ENCODE results near the gene PCDHGA1. TPM values are rescaled to one million over a fixed set of nuclear protein-coding genes. Genes with fewer than 3 reads are reported as not detected.
"Not testable (repeated sequence)": the region's sequence is repeated elsewhere in the genome, so short reads cannot be mapped to it uniquely, and the experiment has no call there.

The PCDHGA1 gene
- 1.8 and 1.9 TPM in 2 replicates for polyA plus RNA-seq (2011; rRNA removed)
- 1.4 and 1.8 TPM in 2 replicates for polyA minus RNA-seq (2011; rRNA and poly(A)+ RNA removed)

DNA sequence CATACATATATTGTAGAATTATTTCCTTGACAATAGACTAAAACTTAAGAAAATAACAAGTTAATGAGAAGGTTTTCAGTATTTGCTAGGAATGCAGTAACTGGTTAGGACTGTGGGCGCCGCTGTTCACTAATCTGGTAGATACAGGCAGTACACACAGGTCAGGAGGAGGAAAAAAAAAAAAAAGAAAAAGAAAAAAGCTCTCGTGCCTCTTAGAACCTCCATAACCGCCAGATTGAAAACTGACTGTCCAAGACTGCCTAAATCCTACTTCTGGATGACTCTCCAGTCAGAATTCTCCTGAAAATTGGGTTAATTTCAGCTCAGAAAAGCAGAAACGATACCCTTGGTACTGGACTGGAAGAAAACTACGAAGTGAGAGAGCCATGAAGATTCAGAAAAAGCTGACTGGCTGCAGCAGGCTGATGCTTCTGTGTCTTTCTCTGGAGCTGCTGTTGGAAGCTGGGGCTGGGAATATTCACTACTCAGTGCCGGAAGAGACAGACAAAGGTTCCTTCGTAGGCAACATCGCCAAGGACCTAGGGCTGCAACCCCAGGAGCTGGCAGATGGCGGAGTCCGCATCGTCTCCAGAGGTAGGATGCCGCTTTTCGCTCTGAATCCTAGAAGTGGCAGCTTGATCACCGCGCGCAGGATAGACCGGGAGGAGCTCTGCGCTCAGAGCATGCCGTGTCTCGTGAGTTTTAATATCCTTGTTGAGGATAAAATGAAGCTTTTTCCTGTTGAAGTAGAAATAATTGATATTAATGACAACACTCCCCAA lies at the start of gene PCDHGA1:
Gene PCDHGA1 (plus strand): TSS at position 216 of the 782 bp plus-strand sequence.
- POLR2A ChIA-PET: interaction anchor here (0.6 to 0.7 kb wide), 2 partner anchors 10 to 227 kb away, joined by 3 to 14 read pairs; partner anchors contain the start of gene TAF7
- TF ChIP-seq, protein P1, sequence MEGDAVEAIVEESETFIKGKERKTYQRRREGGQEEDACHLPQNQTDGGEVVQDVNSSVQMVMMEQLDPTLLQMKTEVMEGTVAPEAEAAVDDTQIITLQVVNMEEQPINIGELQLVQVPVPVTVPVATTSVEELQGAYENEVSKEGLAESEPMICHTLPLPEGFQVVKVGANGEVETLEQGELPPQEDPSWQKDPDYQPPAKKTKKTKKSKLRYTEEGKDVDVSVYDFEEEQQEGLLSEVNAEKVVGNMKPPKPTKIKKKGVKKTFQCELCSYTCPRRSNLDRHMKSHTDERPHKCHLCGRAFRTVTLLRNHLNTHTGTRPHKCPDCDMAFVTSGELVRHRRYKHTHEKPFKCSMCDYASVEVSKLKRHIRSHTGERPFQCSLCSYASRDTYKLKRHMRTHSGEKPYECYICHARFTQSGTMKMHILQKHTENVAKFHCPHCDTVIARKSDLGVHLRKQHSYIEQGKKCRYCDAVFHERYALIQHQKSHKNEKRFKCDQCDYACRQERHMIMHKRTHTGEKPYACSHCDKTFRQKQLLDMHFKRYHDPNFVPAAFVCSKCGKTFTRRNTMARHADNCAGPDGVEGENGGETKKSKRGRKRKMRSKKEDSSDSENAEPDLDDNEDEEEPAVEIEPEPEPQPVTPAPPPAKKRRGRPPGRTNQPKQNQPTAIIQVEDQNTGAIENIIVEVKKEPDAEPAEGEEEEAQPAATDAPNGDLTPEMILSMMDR (IDR thresholded peaks at IDR 0.05; ENCODE audit: insufficient read depth, low read depth, low read length): peak; percentile 75
- Histone ChIP-seq H3K36me3 (ENCODE audit: control insufficient read depth, insufficient read depth, low read length) (no peaks in the 10 kb centered on the region), H3K27me3 (ENCODE audit: control insufficient read depth, insufficient read depth, low read length) (peaks cover 5% of the 10 kb centered on the region; the same call in 1 of the 2 replicates), H3K4me3 (ENCODE audit: low read depth, low read length) (peak within 1 kb of the TSS; percentile 44)
- no peak for DNase-seq (ENCODE audit: low read depth)
- CTCF ChIA-PET: interaction anchor here (0.6 to 11.7 kb wide), 18 partner anchors 8 to 236 kb away, joined by 3 to 85 read pairs (median 7); partner anchors contain the start of genes PCDHB6, PCDHGA10, PCDHGA2 and PCDHGA3

DNA sequence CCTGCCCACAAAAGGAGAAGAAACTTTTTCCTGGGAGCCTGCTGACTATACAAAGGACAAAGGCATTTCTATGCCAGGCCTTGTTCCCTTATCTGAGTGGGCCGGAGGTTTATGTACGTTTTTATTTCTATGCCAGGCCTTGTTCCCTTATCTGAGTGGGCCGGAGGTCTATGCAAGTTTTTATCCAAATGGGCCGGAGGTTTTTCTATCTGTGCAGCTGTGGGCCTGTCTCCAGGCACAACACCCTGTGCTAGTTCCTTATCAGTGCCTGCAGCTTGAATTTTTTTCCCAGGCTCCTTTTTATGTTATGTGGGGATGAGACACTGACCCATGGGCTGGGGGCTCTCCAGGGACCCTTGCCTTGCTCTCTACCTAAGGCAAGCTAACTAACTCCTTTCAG lies 31.9 kb upstream of the PCDHGA1 start:
- TF ChIP-seq, protein P1 (IDR thresholded peaks at IDR 0.05; ENCODE audit: insufficient read depth, low read depth, low read length): no peak
- ChIA-PET CTCF (no interaction called here), POLR2A (no interaction called here)
- DNase-seq (ENCODE audit: low read depth): no peak
- no peaks in the 10 kb centered on the region for H3K27me3 ChIP-seq (ENCODE audit: control insufficient read depth, insufficient read depth, low read length)
- H3K4me3 ChIP-seq (ENCODE audit: low read depth, low read length): no peak overlapping the region
- no peaks in the 10 kb centered on the region for H3K36me3 ChIP-seq (ENCODE audit: control insufficient read depth, insufficient read depth, low read length)

DNA sequence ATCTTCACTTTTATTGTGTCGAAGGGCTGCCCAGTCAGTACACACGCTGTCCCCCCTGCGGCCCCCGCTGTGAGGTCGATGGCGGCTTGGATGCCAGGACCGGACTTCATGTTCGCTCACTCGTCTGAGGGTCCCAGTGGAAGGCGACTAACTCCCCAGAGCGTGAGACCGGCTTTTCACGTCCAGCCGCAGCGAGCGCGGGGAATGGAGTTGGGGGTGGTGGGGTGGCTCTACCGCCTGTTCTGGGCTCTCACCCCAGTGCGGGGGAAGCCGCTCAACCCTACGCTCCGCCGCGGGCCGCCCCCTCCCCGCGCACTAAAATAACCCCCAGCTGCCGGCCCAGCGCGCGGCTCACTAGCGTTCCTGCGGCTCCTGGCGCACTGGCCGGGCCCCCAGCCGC lies 26.6 kb upstream of the PCDHGA1 start, which contains the start of gene SLC25A2:
Gene SLC25A2 (minus strand): TSS at position 294 of the 400 bp plus-strand sequence. CDS start 184 bp downstream, at position 110.
- H3K4me3 ChIP-seq (ENCODE audit: low read depth, low read length): no peak within 1 kb of the TSS
- no peaks in the 10 kb centered on the region for H3K27me3 ChIP-seq (ENCODE audit: control insufficient read depth, insufficient read depth, low read length)
- ChIA-PET POLR2A (no interaction called here), CTCF (interaction anchor here (1.6 kb wide), 1 partner anchor 16 kb away, joined by 5 read pairs; the partner anchor contains the start of gene TAF7)
- TF ChIP-seq, protein P1 (IDR thresholded peaks at IDR 0.05; ENCODE audit: insufficient read depth, low read depth, low read length): no peak
- H3K36me3 ChIP-seq (ENCODE audit: control insufficient read depth, insufficient read depth, low read length): no peaks in the 10 kb centered on the region
- no peak for DNase-seq (ENCODE audit: low read depth)

DNA sequence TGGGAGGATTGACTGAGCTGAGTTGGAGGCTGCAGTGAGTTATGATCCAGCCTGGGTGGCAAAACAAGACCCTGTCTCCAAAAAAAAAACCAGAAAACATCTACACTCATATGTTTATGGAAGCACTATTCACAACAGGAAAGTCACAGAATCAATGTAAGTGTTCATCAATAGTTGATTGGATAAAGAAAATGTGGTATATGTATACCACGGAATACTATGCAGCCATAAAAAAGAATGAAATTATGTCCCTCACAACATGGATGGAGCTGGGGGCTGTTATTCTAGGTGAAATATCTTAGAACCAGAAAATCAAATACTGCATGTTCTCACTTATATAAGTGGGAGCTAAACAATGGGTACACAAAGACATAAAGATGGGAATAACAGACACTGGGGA lies 23.7 kb upstream of the PCDHGA1 start:
- CTCF ChIA-PET: no interaction called here
- POLR2A ChIA-PET: no interaction called here
- H3K4me3 ChIP-seq (ENCODE audit: low read depth, low read length): no peak overlapping the region
- TF ChIP-seq, protein P1 (IDR thresholded peaks at IDR 0.05; ENCODE audit: insufficient read depth, low read depth, low read length): no peak
- H3K36me3 ChIP-seq (ENCODE audit: control insufficient read depth, insufficient read depth, low read length): no peaks in the 10 kb centered on the region
- DNase-seq (ENCODE audit: low read depth): no peak
- H3K27me3 ChIP-seq (ENCODE audit: control insufficient read depth, insufficient read depth, low read length): no peaks in the 10 kb centered on the region

DNA sequence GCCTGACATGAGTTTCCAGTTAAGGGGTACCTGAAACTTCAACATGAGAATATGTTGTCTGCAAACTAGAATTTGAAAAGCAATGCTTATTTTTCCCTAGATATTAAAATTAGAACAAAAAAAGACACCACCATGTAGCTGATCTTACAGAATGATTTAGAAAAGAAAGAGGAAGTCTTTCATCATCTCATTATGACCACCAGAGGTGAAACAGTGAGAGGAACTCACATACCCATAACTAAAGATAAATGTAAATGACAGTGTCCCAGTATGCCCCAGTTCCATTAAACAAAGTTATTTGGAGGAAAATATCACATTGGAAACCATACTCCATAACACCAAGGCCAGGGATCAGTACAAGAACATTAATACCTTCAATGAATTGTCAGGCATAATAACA lies 16.6 kb upstream of the PCDHGA1 start:
- no peaks in the 10 kb centered on the region for H3K36me3 ChIP-seq (ENCODE audit: control insufficient read depth, insufficient read depth, low read length)
- CTCF ChIA-PET: no interaction called here

DNA sequence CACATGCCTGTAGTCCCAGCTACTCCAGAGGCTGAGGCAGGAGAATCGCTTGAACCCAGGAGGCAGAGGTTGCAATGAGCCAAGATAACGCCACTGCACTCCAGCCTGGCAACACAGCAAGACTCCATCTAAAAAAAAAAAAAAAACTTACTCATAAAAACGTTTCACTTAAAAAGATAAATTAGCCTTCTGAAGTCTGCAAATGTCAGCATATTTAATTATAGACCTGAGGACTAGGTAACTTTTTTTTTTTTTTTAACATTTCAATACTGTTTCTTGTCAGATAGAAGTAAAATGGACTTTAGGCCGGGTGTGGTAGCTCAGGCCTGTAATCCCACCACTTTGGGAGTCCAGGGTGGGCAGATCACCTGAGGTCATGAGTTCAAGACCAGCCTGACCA lies 13.4 kb upstream of the PCDHGA1 start:
- POLR2A ChIA-PET; H3K4me3 ChIP-seq (ENCODE audit: low read depth, low read length); DNase-seq (ENCODE audit: low read depth); H3K36me3 ChIP-seq (ENCODE audit: control insufficient read depth, insufficient read depth, low read length); CTCF ChIA-PET; H3K27me3 ChIP-seq (ENCODE audit: control insufficient read depth, insufficient read depth, low read length): not testable (repeated sequence)

More for the DNA sequence above, 16.6 kb upstream of the PCDHGA1 start:
- no peak for DNase-seq (ENCODE audit: low read depth)
- Histone ChIP-seq H3K27me3 (ENCODE audit: control insufficient read depth, insufficient read depth, low read length) (no peaks in the 10 kb centered on the region), H3K4me3 (ENCODE audit: low read depth, low read length) (no peak overlapping the region)
- POLR2A ChIA-PET: no interaction called here
- TF ChIP-seq, protein P1 (IDR thresholded peaks at IDR 0.05; ENCODE audit: insufficient read depth, low read depth, low read length): no peak
